K562 (cell line): ENCODE results near the gene PSMA6. TPM values are rescaled to one million over a fixed set of nuclear protein-coding genes. Genes with fewer than 3 reads are reported as not detected.

Source experiments
- ATF6 ChIP-seq: sonication (generic); formaldehyde crosslinking; IDR thresholded peaks from 2 replicates; pipeline ENCODE4 v1.4.0; 2020; ENCODE audit warnings: mild to moderate bottlenecking, missing genetic modification reagents
- BCL6 ChIP-seq: fragments of 250-450 bp; sonication (Bioruptor Pico); IDR thresholded peaks from 2 replicates; pipeline ENCODE4 v1.4.0; 2020
- CHAMP1 ChIP-seq: fragments of 450-650 bp; IDR thresholded peaks from 2 replicates; pipeline ENCODE4 v1.6.1; 2016; ENCODE audit warnings: mild to moderate bottlenecking
- CUX1 ChIP-seq: fragments of 200-800 bp; sonication (Bioruptor generic); IDR thresholded peaks from 2 replicates; pipeline ENCODE4 v1.6.1; 2016; ENCODE audit warnings: missing genetic modification characterization, missing compliant biosample characterization
- MAZ ChIP-seq, 2 experiments: fragments of 450-650 bp in 1 of 2; sonication (generic) in 1 of 2; formaldehyde crosslinking; IDR thresholded peaks in 1 of 2; conservative IDR thresholded peaks in 1 of 2; 2 replicates each; pipeline versions ENCODE4 v1.4.0 to v1.5.0; 2020; ENCODE audit warnings: mild to moderate bottlenecking in 1 of 2, missing genetic modification reagents in 1 of 2
- NR2C2 ChIP-seq, 2 experiments: fragments of 200-800 bp in 1 of 2; sonication (Bioruptor generic) in 1 of 2; sonication (generic) in 1 of 2; formaldehyde crosslinking in 1 of 2; IDR thresholded peaks; 2 replicates each; pipeline versions ENCODE4 v1.6.1 to v1.8.0; 2016 to 2022; ENCODE audit warnings: mild to moderate bottlenecking in 1 of 2, missing compliant biosample characterization in 1 of 2, missing genetic modification characterization in 1 of 2, missing genetic modification reagents in 1 of 2
- ZBTB7A ChIP-seq: IDR thresholded peaks from 2 replicates; pipeline ENCODE4 v1.6.1; 2011; ENCODE audit warnings: low read depth, mild to moderate bottlenecking, low read length, moderate library complexity, borderline replicate concordance; ENCODE audit not compliant: control insufficient read depth
- ZNF583 ChIP-seq: fragments of 250-450 bp; sonication (Bioruptor Pico); IDR thresholded peaks from 2 replicates; pipeline ENCODE4 v1.4.0; 2020
- polyA plus RNA-seq, 8 experiments: library from polyadenylated mRNA; depleted of rRNA in 4 of 8; stranded (reverse) in 5 of 8; unstranded in 3 of 8; fragments of >200 nt; fragmentation: Nextera tagmentation in 2 of 8; fragmentation: Illumina TruSeq in 1 of 8; extraction: Ambion mirVana in 2 of 8; extraction: Trizol in 1 of 8; gene quantifications; 2 replicates each; pipeline versions ENCODE4 v1.2.1 to v1.2.3, GENCODE V29; 2011 to 2014; ENCODE audit warnings: inconsistent platforms in 1 of 8, missing spikeins in 1 of 8
- total RNA-seq, 7 experiments: library from RNA; depleted of rRNA in 6 of 7; stranded (reverse); fragments of >200 nt in 6 of 7; fragmentation: Illumina TruSeq in 2 of 7; extraction: Trizol in 2 of 7; gene quantifications; 2 replicates each; pipeline versions ENCODE4 v1.2.1 to v1.2.3, GENCODE V29; 2011 to 2021; ENCODE audit warnings: low replicate concordance in 1 of 7
- TF ChIP-seq, protein P1 (sequence below): fragments of 250-450 bp; sonication (Bioruptor Pico); IDR thresholded peaks from 2 replicates; pipeline ENCODE4 v1.5.0; 2020; ENCODE audit warnings: mild to moderate bottlenecking, borderline replicate concordance
- TF ChIP-seq, protein P2 (sequence below), 2 experiments: fragments of 450-650 bp in 1 of 2; IDR thresholded peaks; 2 replicates each; pipeline ENCODE4 v1.6.1; 2011 to 2017; ENCODE audit warnings: low read depth in 2 of 2, antibody characterized with exemption in 1 of 2, borderline replicate concordance in 1 of 2, low read length in 1 of 2, mild to moderate bottlenecking in 1 of 2, mixed read lengths in 1 of 2; ENCODE audit not compliant: control insufficient read depth in 1 of 2

PSMA6 gene
- total and polyA plus RNA-seq, 9 of the 15 experiments (the other 6 are each of a cell fraction or from before 2014, with no cell fraction given): 210 to 952 (median 288) TPM

- TF ChIP-seq CHAMP1 (no peak), ATF6 (CRISPR knock-in tag) (no peak), NR2C2 (CRISPR knock-in tag; IDR thresholded peaks at IDR 0.05) (no peak), NR2C2 (tag; IDR thresholded peaks at IDR 0.05) (0 out of 2 replicates have a peak, but pooled peaks have one; percentile 12), ZNF583 (CRISPR knock-in tag) (0 out of 2 replicates have a peak, but pooled peaks have one; percentile 44), MAZ (CRISPR knock-in tag; conservative IDR thresholded peaks at IDR 0.05 in 1 of 2, IDR thresholded peaks at IDR 0.05 in 1 of 2) (peak in 1 of 2 experiments; percentile 46; a peak in 1 of 4 replicates), CUX1 (peak; percentile 54; the same call in 1 of the 2 replicates), BCL6 (no peak), ZBTB7A (0 out of 2 replicates have a peak, but pooled peaks have one; percentile 15)
- TF ChIP-seq, protein P1, sequence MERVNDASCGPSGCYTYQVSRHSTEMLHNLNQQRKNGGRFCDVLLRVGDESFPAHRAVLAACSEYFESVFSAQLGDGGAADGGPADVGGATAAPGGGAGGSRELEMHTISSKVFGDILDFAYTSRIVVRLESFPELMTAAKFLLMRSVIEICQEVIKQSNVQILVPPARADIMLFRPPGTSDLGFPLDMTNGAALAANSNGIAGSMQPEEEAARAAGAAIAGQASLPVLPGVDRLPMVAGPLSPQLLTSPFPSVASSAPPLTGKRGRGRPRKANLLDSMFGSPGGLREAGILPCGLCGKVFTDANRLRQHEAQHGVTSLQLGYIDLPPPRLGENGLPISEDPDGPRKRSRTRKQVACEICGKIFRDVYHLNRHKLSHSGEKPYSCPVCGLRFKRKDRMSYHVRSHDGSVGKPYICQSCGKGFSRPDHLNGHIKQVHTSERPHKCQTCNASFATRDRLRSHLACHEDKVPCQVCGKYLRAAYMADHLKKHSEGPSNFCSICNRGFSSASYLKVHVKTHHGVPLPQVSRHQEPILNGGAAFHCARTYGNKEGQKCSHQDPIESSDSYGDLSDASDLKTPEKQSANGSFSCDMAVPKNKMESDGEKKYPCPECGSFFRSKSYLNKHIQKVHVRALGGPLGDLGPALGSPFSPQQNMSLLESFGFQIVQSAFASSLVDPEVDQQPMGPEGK (CRISPR knock-in tag): no peak
- TF ChIP-seq, protein P2, sequence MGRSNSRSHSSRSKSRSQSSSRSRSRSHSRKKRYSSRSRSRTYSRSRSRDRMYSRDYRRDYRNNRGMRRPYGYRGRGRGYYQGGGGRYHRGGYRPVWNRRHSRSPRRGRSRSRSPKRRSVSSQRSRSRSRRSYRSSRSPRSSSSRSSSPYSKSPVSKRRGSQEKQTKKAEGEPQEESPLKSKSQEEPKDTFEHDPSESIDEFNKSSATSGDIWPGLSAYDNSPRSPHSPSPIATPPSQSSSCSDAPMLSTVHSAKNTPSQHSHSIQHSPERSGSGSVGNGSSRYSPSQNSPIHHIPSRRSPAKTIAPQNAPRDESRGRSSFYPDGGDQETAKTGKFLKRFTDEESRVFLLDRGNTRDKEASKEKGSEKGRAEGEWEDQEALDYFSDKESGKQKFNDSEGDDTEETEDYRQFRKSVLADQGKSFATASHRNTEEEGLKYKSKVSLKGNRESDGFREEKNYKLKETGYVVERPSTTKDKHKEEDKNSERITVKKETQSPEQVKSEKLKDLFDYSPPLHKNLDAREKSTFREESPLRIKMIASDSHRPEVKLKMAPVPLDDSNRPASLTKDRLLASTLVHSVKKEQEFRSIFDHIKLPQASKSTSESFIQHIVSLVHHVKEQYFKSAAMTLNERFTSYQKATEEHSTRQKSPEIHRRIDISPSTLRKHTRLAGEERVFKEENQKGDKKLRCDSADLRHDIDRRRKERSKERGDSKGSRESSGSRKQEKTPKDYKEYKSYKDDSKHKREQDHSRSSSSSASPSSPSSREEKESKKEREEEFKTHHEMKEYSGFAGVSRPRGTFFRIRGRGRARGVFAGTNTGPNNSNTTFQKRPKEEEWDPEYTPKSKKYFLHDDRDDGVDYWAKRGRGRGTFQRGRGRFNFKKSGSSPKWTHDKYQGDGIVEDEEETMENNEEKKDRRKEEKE (IDR thresholded peaks at IDR 0.05; ENCODE audit: borderline replicate concordance in 1 of 2, control insufficient read depth in 1 of 2, low read depth in 2 of 2, low read length in 1 of 2): no peak
Measured at GRCh38 chr14:35366056-35366451, 73.9 kb downstream of the PSMA6 start (continued).
